GM12864 (cell line): Measurements from ENCODE around the gene LYSMD2.
"Not testable (repeated sequence)": the region's sequence is repeated elsewhere in the genome, so short reads cannot be mapped to it uniquely, and the experiment has no call there.

Experiments
- DNase-seq: peaks from one replicate; pipeline ENCODE4 v3.0.0-alpha.2; 2011; ENCODE audit warnings: low read depth
- H3K4me3 ChIP-seq: 2 replicates; pipeline ENCODE4 v1.5.1; 2011; ENCODE audit warnings: mild to moderate bottlenecking, low read depth, low read length, control low read depth
- CTCF ChIP-seq: IDR thresholded peaks from 2 replicates; pipeline ENCODE4 v1.5.1; 2011; ENCODE audit warnings: low read depth, mild to moderate bottlenecking, moderate library complexity, low read length, control low read depth, inconsistent platforms; ENCODE audit errors: missing control alignments

The LYSMD2 gene

GRCh38 chr15:51737522-51738305, at the start of gene LYSMD2:
TSS of gene LYSMD2 (minus strand) at chr15:51737655. CDS start at chr15:51737622, 33 bp downstream.
- peak within 1 kb of the TSS; percentile 80 for H3K4me3 ChIP-seq
- no peak for DNase-seq
- TF ChIP-seq CTCF = no peak

GRCh38 chr15:51787130-51787529, 49.7 kb upstream of the LYSMD2 start:
- H3K4me3 ChIP-seq, DNase-seq: not testable (repeated sequence)

GRCh38 chr15:51783967-51784366, 46.5 kb upstream of the LYSMD2 start:
- H3K4me3 ChIP-seq = no peak overlapping the region
- no peak for DNase-seq
- no peak for TF ChIP-seq CTCF

- no peak for DNase-seq
- peak; percentile 18 for TF ChIP-seq CTCF
These were observed 45.0 kb upstream of the LYSMD2 start for GRCh38 chr15:51782357-51782896.

GRCh38 chr15:51781506-51781905, 44.1 kb upstream of the LYSMD2 start:
- TF ChIP-seq CTCF = no peak
- H3K4me3 ChIP-seq = no peak overlapping the region
- no peak for DNase-seq

More at GRCh38 chr15:51782357-51782896, 45.0 kb upstream of the LYSMD2 start:
- H3K4me3 ChIP-seq = no peak overlapping the region

- H3K4me3 ChIP-seq = no peak overlapping the region
- no peak for TF ChIP-seq CTCF
- no peak for DNase-seq
These were observed 43.2 kb upstream of the LYSMD2 start for GRCh38 chr15:51780636-51781035.

GRCh38 chr15:51776952-51777569, 39.6 kb upstream of the LYSMD2 start:
- DNase-seq = peak; percentile 61
- H3K4me3 ChIP-seq = no peak overlapping the region
- TF ChIP-seq CTCF = peak; percentile 70
